Smooth muscle cell of the brain vasculature (primary cell): Measurements from ENCODE around the gene AGR3.
A peak's percentile ranks its signal among the peaks of the same experiment; 100 is the strongest.
"Not testable (repeated sequence)": the region's sequence is repeated elsewhere in the genome, so short reads cannot be mapped to it uniquely, and the experiment has no call there.

Experiments used
- DNase-seq: peaks from one replicate; pipeline ENCODE4 v3.0.0-alpha.2; 2012; ENCODE audit warnings: low read depth, low spot score

AGR3 gene

DNA sequence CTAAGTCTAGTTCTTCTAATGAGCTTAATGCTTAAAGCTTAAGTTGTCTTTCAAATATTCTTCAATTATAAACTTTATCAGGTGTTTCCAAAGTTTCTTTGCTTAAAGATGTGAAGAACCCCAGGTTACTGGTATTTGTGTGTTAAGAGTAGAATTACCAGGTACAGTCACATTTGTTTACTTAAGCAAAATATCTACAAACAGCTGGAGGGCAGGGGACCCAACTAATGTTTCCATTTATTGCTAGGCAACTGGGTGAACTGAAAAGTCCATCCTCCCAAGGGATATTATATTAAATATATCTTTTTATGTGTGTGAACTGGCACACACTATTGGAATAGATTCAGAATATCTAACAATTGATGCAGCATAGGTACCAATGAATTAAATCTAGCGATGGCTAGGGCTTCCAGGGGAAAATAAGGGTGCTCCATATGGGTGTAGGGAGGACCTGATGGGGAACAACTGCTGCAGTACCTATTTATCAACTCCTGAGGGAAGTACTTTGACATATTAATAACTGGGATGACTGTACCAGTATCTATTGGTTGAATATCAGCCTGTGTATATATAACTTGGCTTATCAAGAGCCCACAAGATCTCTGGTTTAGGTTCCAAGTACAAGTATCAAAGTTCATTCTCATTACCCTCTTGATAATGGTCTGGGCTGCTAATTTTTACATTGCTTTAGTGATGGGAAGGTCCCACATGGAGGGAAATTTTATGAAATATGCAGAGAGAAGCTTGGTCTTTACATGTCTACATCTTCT is 10.3 kb upstream of the AGR3 start:
- no peak for DNase-seq

DNA sequence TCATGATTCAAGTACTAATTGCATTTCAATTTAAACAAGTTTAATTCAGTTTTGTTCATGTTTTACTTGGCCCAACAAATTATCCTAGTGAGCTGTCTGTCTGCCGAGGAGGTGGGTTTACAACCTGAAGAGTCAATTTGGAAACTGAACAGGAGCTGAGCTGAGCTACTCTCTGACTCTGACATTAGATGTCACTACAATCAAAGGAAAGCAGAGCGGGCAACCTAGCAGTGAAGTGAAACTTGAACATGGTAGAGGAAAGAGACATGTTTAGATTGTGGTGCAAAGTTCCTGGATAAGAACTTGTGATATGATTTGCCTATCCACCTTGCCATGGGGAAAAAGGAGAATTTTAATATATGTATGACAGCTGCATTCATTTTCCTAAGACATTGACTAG is 9.6 kb upstream of the AGR3 start:
- DNase-seq = peak; percentile 46

DNA sequence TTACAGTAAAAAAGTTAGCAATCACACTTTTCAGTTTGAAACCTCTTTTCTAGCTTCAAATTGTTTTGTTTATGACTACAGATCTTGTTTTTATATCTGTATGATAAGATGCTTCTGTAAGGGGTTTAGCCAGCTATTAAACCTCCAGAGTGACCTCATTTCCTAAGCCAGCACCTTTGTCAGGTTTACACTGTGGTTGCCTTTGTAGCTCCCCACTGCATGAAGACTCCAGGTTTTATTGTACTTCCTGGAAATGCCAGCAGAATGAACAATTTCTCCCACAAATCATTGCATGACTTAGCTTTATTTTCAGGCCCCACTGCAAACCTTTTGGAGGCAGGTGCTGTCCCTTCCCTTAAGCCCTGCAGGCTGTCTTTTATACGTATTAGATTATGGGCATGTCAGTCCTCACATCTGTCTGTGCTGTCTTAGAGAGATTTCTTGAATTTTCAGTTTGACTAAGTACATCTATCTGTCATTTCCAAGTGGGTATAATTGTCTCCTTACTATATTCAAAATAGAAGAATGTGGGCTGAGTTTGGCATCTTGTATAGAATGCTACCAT is 8.2 kb upstream of the AGR3 start:
- no peak for DNase-seq

DNA sequence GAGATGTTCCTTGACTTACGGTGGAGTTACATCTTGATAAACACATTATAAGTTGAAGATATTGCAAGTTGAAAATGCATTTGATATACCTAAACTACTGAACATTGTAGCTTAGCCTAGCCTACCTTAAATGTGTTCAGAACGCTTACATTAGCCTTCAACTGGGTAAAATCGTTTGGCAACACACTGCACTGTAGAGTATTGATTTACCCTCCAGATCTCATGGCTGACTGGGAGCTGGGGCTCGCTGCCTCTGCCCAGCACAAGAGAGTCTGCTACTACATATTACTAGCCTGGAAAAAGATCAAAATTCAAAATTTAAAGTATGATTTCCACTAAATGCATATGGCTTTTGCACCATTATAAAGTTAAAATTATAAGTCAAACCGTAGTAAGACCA is 7.5 kb upstream of the AGR3 start:
- DNase-seq = no peak

DNA sequence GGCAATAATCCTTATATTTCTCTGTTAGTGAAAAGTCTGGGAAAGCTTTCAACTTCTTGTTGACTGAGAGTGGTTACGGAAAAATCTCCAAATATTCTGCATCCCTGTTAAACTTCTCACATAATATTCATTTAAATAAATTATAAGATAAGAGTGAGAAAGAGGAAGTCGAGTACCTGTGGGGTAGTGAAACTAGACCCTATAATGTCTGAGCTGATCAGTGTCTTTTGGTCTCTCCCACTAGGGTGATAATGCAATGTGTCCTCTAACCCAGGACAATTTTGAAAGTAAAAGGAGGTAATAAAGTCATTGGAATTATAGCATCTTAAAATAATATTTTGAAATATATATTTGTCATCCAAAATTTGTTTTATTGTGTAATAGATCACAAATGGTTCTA is 2.1 kb upstream of the AGR3 start:
- DNase-seq = no peak

DNA sequence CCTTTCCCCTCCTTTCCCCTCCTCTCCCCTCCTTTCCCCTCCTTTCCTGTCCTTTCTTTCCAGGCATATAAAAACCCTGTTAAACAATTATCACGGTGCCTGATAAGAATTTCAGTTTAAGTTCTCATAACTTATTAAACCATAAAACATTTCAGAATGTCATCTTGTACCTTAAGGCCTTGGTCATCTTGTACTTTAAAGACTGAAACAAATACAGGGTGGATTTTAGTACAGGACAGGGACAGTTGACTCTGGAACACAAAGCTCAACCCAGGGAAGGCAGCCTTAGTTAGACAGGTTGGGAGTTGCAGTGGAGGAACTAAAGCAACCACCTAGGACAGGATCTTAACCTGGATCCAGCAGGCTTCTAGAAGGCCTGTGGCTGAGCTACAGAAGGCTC is 1.2 kb downstream of the AGR3 start:
- no peak for DNase-seq

DNA sequence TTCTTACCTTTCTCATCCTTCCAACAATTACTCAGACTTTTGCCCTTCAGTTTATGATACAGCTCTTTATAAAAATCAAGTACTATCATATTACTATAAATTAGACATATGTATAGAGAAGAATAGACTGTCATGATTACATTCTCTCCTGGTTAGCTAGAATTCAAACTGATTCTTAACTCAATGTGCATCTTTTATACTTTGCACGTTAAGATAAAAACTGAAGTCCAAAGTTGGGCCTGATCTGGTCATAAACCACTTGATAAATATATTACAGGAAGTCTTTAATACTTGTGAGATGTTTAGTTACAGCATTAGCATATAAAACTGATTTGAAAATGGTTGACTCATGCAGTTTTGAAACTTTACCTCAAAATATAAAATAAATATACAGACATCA is 2.6 kb downstream of the AGR3 start:
- DNase-seq = no peak

DNA sequence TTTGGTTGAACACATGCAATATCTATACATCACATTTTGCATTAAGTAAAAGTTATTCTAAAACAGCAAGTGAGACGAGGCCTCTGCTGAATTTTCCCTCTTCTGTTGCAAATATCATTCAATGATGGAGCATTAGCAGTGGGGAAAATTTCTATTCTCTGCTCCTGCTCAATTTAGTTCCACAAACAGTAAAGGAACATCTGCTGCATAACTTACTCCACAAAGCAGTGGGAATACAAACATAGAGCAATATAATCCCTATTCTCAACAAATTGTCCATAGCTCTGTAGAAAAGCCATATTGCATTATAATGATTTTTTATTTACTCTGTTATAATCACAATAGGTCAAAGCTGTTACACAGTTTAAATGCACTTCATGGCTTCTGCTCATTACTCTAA is 5.9 kb downstream of the AGR3 start:
- no peak for DNase-seq

DNA sequence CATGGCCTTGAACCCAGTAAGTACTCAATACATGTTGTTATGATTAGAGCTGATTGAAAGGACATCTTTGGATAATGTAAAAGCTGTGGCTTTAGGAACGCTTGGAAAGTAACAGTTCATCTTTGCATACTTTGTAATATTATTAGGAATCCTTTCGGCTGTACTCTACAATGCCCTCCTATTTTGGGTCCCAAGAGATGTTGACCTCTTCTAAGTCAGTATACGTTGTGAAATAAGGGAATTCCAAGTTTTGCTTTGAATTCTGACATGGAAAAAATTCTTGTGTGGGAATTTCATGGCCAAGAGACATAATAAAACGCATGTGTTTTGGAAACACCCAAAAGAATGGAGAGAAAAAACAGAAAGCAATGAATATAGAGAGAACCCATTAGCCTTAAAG is 7.7 kb downstream of the AGR3 start:
- no peak for DNase-seq

DNA sequence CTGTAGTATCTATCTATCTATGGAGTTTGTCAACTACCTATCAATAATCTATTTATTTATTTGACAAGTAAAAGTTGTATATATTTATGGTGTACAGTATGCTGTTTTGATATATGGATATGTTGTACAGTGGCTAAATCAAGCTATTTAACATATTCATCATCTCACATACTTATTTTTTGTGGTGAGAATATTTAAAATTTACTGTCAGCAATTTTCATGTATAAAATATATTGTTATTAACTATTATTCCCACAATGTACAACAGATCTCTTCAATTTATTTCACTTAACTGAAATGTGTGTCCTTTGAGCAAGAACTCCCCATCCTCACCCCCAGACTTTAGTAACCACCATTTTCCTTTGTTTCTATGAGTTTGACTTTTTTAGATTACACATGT is 14.5 kb downstream of the AGR3 start:
- no peak for DNase-seq

DNA sequence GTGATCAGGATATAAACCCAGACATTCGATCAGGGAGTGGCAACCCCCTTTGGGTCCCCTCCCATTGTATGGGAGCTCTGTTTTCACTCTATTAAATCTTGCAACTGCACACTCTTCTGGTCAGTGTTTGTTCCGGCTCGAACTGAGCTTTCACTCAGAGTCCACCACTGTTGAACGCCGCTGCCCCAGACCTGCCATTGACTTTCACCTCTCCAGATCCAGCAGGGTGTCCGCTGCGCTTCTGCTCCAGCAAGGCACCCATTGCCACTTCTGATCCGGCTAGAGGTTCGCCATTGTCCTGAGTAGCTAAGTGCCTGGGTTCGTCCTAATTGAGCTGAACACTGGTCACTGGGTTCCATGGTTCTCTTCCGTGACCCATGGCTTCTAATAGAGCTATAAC is 28.6 kb downstream of the AGR3 start:
- DNase-seq = not testable (repeated sequence)

DNA sequence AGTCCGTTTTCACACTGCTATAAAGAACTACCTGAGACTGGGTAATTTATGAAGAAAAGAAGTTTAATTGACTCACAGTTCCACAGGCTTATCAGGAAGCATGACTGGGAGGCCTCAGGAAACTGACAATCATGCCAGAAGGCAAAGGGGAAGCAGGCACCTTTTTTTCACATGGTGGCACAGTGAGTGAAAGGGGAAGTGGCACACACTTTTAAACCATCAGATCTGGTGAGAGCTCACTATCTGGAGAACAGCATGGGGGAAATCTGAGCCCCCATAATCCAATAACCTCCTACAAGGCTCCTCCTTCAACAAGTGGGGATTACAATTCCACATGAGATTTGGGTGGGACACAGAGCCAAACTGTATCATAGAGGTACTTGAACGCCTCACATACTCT is 30.0 kb downstream of the AGR3 start:
- no peak for DNase-seq

DNA sequence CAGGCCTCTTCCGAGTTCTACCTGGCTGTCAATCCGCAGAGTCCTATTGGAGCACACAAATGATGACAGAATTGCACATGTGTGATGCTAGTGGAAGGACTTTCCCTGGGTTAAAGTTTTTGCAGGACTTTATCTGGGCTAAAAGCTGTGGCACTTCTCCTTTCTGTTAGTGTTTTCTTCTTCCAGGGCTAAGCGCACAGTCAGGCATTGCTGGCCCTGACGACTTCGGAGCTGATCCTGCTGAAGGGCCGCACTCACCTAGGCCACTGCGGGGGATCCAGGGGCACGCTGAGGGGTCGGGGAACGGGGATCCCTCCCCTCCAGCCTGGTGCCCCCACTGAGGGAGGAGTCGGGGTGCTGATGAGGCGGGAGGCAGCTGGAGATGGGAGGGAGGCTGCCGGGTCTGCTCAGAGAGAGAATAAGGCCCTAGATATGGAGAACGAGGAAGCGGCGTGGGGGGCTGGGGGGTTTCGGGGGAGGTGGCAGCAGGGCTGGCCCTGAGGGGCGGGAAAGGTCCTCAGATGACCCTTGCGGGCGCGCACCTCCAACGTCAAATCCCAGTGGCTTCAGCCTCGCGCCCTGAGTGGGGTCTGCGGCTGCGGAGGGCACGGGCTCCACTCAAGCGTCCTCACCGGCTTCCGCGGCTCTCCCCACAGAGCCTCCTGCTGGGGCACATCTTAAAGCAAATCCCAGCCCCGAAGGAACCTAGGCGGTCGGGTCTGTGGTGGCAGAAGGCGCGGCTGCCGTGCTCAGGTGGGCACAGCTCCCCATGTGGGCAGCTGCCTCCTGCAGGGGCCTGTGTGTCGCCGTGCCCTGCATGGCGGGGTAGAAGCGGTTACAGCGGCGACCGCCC is 30.9 kb downstream of the AGR3 start:
- no peak for DNase-seq

DNA sequence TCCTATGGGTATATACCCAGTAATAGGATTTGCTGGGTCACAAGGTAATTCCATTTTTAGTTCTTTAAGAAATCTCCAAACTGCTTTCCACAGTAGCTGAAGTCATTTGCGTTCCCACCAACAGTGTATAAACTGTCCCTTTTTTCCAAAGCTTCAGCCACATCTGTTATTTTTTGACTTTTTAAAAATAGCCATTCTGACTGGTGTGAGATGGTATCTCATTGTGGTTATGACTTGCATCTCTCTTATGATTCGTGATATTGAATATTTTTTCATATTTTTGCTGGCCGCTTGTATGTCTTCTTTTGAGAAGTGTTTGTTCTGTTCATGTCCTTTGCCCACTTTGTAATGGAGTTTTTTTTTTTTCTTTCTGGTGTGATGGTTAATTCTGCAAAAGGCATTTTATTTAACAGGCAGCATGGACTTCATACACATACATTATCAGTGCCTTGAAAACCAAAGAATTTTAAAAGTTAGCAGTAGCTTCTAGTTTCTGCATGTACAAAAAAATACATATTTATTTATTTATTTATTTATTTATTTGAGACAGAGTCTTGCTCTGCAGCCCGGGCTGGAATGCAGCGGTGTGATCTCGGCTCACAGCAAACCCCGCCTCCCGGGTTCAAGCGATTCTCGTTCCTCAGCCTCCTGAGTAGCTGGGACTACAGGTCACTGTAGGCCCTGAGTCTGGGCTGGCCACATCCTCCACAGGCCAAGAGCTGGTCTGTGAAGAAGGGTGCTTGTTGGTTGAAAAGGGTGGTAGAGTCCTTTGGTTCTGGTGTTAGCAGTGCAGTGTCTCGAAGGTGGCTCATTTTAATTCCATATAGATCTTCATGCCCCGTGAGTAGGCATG is 32.3 kb downstream of the AGR3 start:
- DNase-seq = no peak

DNA sequence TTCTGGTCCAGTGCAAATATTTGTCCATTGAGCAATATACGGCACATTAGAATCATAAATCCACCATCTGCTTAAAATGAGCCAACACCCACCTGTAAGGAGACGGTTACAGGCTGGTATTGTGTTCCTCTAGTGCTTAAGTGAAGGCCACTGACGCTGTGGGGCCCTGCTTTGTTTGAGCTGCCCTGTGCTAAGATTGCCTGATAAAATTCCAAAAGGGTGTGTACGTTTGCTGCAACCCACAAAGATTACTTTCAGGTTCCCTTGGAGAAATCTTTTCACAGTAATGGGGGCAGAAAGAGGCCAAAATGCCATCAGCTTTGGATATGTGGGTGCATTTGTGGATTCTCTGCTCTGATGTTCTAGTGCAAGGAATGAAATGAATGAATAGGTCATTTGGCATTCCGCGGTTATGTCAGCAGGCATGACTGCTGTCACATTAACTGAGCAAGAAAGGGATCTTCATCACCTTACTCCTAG is 34.4 kb downstream of the AGR3 start:
- no peak for DNase-seq

DNA sequence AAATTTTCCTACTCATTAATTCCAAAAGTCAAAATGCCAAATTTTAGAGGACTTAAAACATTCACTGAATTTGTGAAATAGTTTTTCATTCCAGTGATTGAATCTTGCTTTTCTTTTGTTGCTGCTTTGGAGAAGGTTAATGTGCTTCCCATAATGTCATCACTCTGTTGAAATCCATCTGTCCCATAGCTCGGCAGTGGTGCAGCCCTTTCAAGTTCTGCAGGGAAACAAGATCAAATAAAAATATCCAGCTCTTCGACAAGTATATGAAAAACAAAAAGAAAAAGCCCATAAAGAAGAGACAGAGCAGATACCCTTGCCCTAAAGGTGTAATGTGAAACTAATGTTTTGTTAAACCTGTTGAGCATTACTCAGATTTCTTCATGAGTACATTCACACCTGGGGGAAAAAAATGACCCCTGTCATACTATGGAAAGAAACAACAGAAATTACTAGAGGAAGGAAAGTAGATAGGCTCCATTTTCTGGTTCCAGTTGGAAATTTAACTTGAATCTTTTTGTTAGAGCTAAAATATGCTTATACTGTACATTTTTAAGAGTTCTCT is 35.1 kb downstream of the AGR3 start:
- DNase-seq = no peak

DNA sequence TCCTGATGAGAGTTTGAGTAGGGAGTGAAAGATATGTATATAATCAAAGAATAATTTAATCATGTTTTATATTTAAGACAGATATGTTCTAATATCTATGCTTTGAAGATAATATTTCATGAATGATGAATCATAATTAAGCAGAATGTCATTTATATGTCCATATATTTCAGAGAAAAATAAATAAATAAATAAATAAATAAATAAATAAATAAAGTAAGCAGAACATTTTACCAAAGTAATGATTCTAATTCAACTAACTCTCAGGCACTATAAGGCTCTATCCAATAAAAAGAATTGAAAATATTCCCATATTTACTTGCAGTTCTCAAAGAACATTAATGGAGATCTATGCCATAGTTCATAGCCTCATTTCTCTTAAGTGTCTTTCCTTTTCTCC is 36.0 kb downstream of the AGR3 start:
- no peak for DNase-seq

DNA sequence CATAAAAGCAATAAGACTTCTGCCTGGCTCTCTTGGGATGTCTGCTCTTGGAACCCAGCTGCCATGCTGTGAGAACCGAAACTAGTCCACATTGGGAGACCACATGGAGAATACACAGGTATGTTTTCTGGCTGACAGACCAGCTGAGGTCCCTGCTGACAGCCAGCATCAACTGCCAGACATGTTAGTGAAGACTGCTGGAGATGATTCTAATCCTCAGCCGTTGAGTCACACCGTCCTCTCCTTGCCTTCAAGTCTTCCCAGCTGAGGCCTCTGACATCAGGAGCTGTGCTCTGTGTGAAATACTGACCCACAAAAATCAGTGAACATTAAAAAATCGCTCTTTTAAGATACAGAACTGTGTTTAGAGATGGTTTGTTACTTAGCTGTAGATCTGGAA is 40.1 kb downstream of the AGR3 start:
- DNase-seq = no peak

DNA sequence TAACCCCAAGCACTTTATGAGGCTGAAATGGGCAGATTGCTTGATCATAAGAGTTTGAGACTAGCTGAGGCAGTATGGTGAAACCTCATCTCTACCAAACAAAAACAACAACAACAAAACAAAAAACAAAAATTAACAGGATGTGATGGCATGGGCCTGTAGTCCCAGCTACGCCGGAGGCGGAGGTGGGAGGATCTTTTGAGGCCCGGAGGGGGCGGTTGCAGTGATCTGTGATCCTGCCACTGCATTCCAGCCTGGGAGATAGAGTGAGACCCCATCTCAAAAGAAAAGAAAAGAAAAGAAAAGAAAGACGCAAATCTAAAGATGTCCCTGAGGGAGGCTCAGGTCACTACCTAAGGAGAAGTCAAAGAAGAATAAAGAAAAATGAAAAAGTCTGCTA is 41.7 kb downstream of the AGR3 start:
- DNase-seq = no peak

DNA sequence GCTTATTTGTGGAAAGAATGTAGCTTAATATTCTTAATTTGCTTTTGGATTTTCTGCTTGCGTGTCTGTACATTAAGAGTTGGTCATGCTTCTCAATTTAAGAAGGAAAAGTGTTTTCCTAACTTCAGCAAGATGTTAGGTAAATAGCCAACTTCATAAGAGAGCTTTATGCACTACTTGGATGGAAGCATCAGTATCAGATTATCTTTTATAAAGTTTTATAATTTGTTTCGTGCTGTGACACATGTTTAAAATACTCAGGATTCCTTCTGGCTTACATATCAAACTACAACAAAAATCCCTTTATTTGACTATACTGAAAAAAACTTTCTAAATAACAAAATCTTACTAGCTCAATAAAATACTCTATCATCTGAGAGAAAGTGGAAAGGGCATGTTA is 42.1 kb downstream of the AGR3 start:
- DNase-seq = no peak

DNA sequence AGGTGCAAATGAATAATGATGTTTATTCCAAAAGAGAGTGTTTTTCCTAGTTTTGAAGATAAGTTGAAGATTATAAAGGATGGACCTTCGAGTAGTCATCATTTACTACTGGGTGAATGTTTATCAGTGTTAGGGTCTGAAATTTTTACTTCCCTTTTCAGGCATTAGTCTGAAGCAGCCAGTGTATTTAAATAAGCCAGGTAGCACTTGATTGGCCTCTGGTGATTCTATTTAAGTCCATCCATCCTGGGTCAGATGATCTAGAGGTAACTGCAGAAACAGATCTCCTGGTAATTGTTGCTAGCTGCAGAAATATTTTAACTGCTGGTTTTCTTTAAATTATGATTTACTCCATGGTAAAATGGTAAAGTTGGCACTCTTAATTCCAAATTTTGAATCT is 42.9 kb downstream of the AGR3 start:
- DNase-seq = no peak
